Measurements from ENCODE around the gene MYCBP. TPM values are rescaled to one million over a fixed set of nuclear protein-coding genes. Genes with fewer than 3 reads are reported as not detected.

The MYCBP gene
- total and polyA plus RNA-seq, 2 of the 13 experiments (the other 11 are each of a cell fraction or from before 2014, with no cell fraction given) = 11.4 to 30.4 TPM

- TF ChIP-seq SRF (IDR thresholded peaks at IDR 0.05; ENCODE audit: low read depth, low read length) (no peak), ZNF569 (CRISPR knock-in tag; IDR thresholded peaks at IDR 0.05; ENCODE audit: borderline replicate concordance) (no peak), ZNF205 (CRISPR knock-in tag; IDR thresholded peaks at IDR 0.05) (no peak)
Observed at GRCh38 chr1:38834221-38834782, 38.8 kb downstream of the MYCBP start (continued).

GRCh38 chr1:38833146-38833545, 40.0 kb downstream of the MYCBP start:
- DNase-seq (ENCODE audit: low spot score) (no peak), ATAC-seq (no peak), FAIRE-seq (no peak)
- Histone ChIP-seq H3K79me2 (ENCODE audit: insufficient read depth, low read length) (no peaks in the 10 kb centered on the region), H3K36me3 (replicated peaks in 1 of 2; ENCODE audit: control insufficient read depth in 1 of 2, insufficient read depth in 2 of 2, low read length in 2 of 2) (peaks cover 0 to 1% of the 10 kb centered on the region in 2 experiments; a peak in 2 of 5 replicates), H4K20me1 (ENCODE audit: insufficient read depth, low read length) (no peaks in the 10 kb centered on the region), H3K9me3 (ENCODE audit: low read length) (no peaks in the 10 kb centered on the region), H3K27me3 (ENCODE audit: control insufficient read depth in 1 of 2, insufficient read depth in 2 of 2, low read length in 2 of 2) (peaks cover 0 to 24% of the 10 kb centered on the region in 2 experiments; a peak in 4 of 5 replicates), H3K27ac (ENCODE audit: extremely low read length, insufficient read depth, low read length) (no peak overlapping the region), H3K4me1 (ENCODE audit: insufficient read depth, low read length) (no peaks in the 10 kb centered on the region), H3K9ac (ENCODE audit: insufficient read depth, low read depth, low read length) (no peak overlapping the region), H2AFZ (ENCODE audit: low read length) (no peak overlapping the region), H3K4me2 (ENCODE audit: low read depth, low read length) (no peak overlapping the region), H3K4me3 (replicated peaks in 1 of 3; ENCODE audit: insufficient read depth in 1 of 3, low read depth in 2 of 3, low read length in 3 of 3) (no peak overlapping the region)
- in situ Hi-C loops (cut with HindIII; ENCODE audit: extremely low pct_ligation_motif_present, low pct_unique_long_range_greater_than_20kb) (no loop called here), intact Hi-C loops (cut with micrococcal nuclease; ENCODE audit: unreplicated experiment) (no loop called here)
- TF ChIP-seq ZNF280B (CRISPR knock-in tag; IDR thresholded peaks at IDR 0.05; ENCODE audit: borderline replicate concordance) = no peak
- no peak for TF ChIP-seq KDM2A (CRISPR knock-in tag; IDR thresholded peaks at IDR 0.05; ENCODE audit: borderline replicate concordance, low read depth)
- no peak for TF ChIP-seq KDM5B (CRISPR knock-in tag; IDR thresholded peaks at IDR 0.05; ENCODE audit: borderline replicate concordance)
- no peak for TF ChIP-seq HOXA9 (CRISPR knock-in tag; IDR thresholded peaks at IDR 0.05; ENCODE audit: borderline replicate concordance)
- TF ChIP-seq NFE2L2 (IDR thresholded peaks at IDR 0.05; ENCODE audit: low read length) = no peak
- no peak for TF ChIP-seq FOXA1 (IDR thresholded peaks at IDR 0.05)
- no peak for TF ChIP-seq FOXA1 (CRISPR knock-in tag; IDR thresholded peaks at IDR 0.05)
- TF ChIP-seq LBX2 (CRISPR knock-in tag; IDR thresholded peaks at IDR 0.05; ENCODE audit: borderline replicate concordance) = no peak
- no peak for TF ChIP-seq ZBTB20 (CRISPR knock-in tag; IDR thresholded peaks at IDR 0.05; ENCODE audit: borderline replicate concordance, low read depth)
- no TSS peak for BruUV-seq (replicated peaks)
- ChIA-PET CTCF (ENCODE audit: low intra/inter-chr PET ratio, low total read pairs) (no interaction called here), POLR2A (no interaction called here)
- WGBS (ENCODE audit: low lambda C conversion rate) = 16% methylated on average over 3 of the region's 3 CpGs

Data from HepG2 (cell line).